ENCODE results near the gene FOXK1.

Gene FOXK1

GRCh38 chr7:4764402-4765007, 82.4 kb downstream of the FOXK1 start:
- no peak for DNase-seq (ENCODE audit: low spot score)

GRCh38 chr7:4765776-4766490, 83.8 kb downstream of the FOXK1 start:
- DNase-seq (ENCODE audit: low spot score), result no peak

- no peak for DNase-seq (ENCODE audit: low spot score)
Measured at GRCh38 chr7:4766666-4767519, 84.8 kb downstream of the FOXK1 start.

- no peak for DNase-seq (ENCODE audit: low spot score)
Measured at GRCh38 chr7:4768597-4769569, 86.8 kb downstream of the FOXK1 start.

GRCh38 chr7:4769761-4770160, 87.7 kb downstream of the FOXK1 start:
- no peak for DNase-seq (ENCODE audit: low spot score)

GRCh38 chr7:4770886-4771285, 88.8 kb downstream of the FOXK1 start:
- no peak for DNase-seq (ENCODE audit: low spot score)

GRCh38 chr7:4771737-4772136, 89.6 kb downstream of the FOXK1 start:
- DNase-seq (ENCODE audit: low spot score), result no peak

GRCh38 chr7:4772306-4772705, 90.2 kb downstream of the FOXK1 start:
- no peak for DNase-seq (ENCODE audit: low spot score)

- no peak for DNase-seq (ENCODE audit: low spot score)
Measured at GRCh38 chr7:4774007-4774406, 91.9 kb downstream of the FOXK1 start.

- peak; percentile 73 for DNase-seq (ENCODE audit: low spot score)
Measured at GRCh38 chr7:4774658-4775249, 92.7 kb downstream of the FOXK1 start.

GRCh38 chr7:4775250-4775847, 93.3 kb downstream of the FOXK1 start, which contains the start of gene AP5Z1:
Gene AP5Z1, plus strand, starts transcription at chr7:4775623. Its CDS starts 93 bp downstream, at chr7:4775716.
- peak; percentile 99 for DNase-seq (ENCODE audit: low spot score)

GRCh38 chr7:4775848-4776623, 93.9 kb downstream of the FOXK1 start:
- peak; percentile 67 for DNase-seq (ENCODE audit: low spot score)

GRCh38 chr7:4779118-4779517, 97.0 kb downstream of the FOXK1 start:
- DNase-seq (ENCODE audit: low spot score), result no peak

GRCh38 chr7:4781366-4782069, 99.4 kb downstream of the FOXK1 start:
- DNase-seq (ENCODE audit: low spot score), result no peak

GRCh38 chr7:4782333-4783291, 100.5 kb downstream of the FOXK1 start:
- no peak for DNase-seq (ENCODE audit: low spot score)

- no peak for DNase-seq (ENCODE audit: low spot score)
Measured at GRCh38 chr7:4783292-4783652, 101.2 kb downstream of the FOXK1 start.

- DNase-seq (ENCODE audit: low spot score), result no peak
Measured at GRCh38 chr7:4783762-4784351, 101.8 kb downstream of the FOXK1 start.

GRCh38 chr7:4784799-4785198, 102.7 kb downstream of the FOXK1 start:
- DNase-seq (ENCODE audit: low spot score), result no peak

All from AG20443 (cell line).